ENCODE data around the gene GRXCR1.

GRXCR1 gene

GRCh38 chr4:43041632-43042031 is 149.1 kb downstream of the GRXCR1 start:
- H3K36me3 ChIP-seq (ENCODE audit: control insufficient read depth, insufficient read depth, low read length): no peaks in the 10 kb centered on the region
- no peaks in the 10 kb centered on the region for H3K4me1 ChIP-seq
- no peak overlapping the region for H3K27ac ChIP-seq
- no peaks in the 10 kb centered on the region for H3K79me2 ChIP-seq
- no peak overlapping the region for H3K4me2 ChIP-seq (ENCODE audit: low read length)
- no peak overlapping the region for H3K4me3 ChIP-seq (ENCODE audit: low read depth, low read length)
- TF ChIP-seq CTCF (IDR thresholded peaks at IDR 0.05): no peak
- no peaks in the 10 kb centered on the region for H3K27me3 ChIP-seq (ENCODE audit: control insufficient read depth, insufficient read depth, low read length)
- H2AFZ ChIP-seq: no peak overlapping the region
- H3K9ac ChIP-seq: no peak overlapping the region
- no peaks in the 10 kb centered on the region for H3K9me3 ChIP-seq (ENCODE audit: control insufficient read depth, low read length)

DNA sequence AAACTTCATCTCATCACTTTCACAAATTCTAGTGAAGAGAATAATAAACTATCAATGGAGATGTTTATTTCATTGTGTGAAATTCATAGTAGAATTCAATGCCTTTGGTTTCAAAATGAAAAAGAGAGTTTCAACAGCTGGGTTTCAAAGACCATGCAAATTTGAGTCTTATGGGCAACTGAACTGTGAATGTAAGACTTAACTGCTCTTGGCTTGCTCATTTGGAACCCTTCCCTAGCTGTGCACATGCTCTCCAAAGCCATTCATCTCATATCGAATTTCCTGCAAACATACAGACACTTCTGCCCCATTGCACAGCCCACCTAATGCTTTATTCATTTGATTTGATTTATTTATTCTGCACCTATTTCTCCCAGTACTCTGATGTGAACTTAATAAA is 154.5 kb downstream of the GRXCR1 start:
- Histone ChIP-seq H3K9ac (no peak overlapping the region), H3K36me3 (ENCODE audit: control insufficient read depth, insufficient read depth, low read length) (no peaks in the 10 kb centered on the region), H3K27ac (no peak overlapping the region), H3K9me3 (ENCODE audit: control insufficient read depth, low read length) (no peaks in the 10 kb centered on the region), H3K79me2 (no peaks in the 10 kb centered on the region), H3K27me3 (ENCODE audit: control insufficient read depth, insufficient read depth, low read length) (no peaks in the 10 kb centered on the region), H2AFZ (no peak overlapping the region), H3K4me3 (ENCODE audit: low read depth, low read length) (no peak overlapping the region), H3K4me2 (ENCODE audit: low read length) (no peak overlapping the region), H3K4me1 (no peaks in the 10 kb centered on the region)
- no peak for TF ChIP-seq CTCF (IDR thresholded peaks at IDR 0.05)

DNA sequence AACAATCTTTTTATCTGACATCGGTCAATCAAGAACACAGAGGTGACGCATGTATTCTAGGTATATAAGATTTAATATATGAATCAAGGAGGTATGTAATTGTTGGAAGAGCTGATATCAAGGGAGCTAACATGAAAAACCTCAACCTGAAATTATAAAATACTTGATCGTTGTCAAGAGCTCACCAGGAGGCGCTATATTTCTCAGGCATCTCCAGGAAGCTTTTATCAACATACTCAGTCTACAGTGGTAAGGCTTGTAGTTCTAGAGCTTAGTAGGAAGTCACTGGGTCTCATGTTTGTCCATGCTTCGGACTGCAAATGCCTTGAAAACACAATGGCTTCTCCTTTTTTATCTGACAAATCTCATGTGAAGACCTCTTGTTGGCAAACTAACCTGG is 156.1 kb downstream of the GRXCR1 start:
- Histone ChIP-seq H3K36me3 (ENCODE audit: control insufficient read depth, insufficient read depth, low read length) (no peaks in the 10 kb centered on the region), H3K4me2 (ENCODE audit: low read length) (no peak overlapping the region), H3K4me1 (no peaks in the 10 kb centered on the region), H3K9me3 (ENCODE audit: control insufficient read depth, low read length) (no peaks in the 10 kb centered on the region), H3K27me3 (ENCODE audit: control insufficient read depth, insufficient read depth, low read length) (no peaks in the 10 kb centered on the region), H3K9ac (no peak overlapping the region), H3K79me2 (no peaks in the 10 kb centered on the region), H2AFZ (no peak overlapping the region), H3K27ac (no peak overlapping the region), H3K4me3 (ENCODE audit: low read depth, low read length) (no peak overlapping the region)
- TF ChIP-seq CTCF (IDR thresholded peaks at IDR 0.05): no peak

DNA sequence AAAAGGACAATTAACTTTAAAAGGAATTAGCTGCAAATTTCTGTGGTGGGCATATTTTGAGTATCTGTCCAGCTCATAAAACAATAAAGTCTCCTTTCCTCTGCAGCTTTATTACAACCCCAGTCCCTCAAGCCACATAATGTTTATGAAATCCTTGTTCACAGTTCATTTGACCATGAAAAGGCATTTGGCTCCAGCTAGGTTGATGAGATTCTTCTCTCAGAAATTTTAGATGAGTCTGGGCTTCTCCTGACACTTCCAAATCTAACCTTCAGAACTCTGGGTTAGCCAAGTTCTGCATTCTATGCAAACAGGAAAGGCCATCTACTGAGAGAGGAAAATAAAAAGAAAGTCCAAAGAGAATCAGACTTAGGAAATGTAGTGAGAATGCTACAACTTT is 156.8 kb downstream of the GRXCR1 start:
- Histone ChIP-seq H3K4me1 (no peaks in the 10 kb centered on the region), H3K9ac (no peak overlapping the region), H3K27me3 (ENCODE audit: control insufficient read depth, insufficient read depth, low read length) (no peaks in the 10 kb centered on the region), H3K9me3 (ENCODE audit: control insufficient read depth, low read length) (no peaks in the 10 kb centered on the region), H3K27ac (no peak overlapping the region), H3K4me2 (ENCODE audit: low read length) (no peak overlapping the region), H3K79me2 (no peaks in the 10 kb centered on the region), H3K4me3 (ENCODE audit: low read depth, low read length) (no peak overlapping the region), H2AFZ (no peak overlapping the region), H3K36me3 (ENCODE audit: control insufficient read depth, insufficient read depth, low read length) (no peaks in the 10 kb centered on the region)
- no peak for TF ChIP-seq CTCF (IDR thresholded peaks at IDR 0.05)

GRCh38 chr4:43066415-43066814 is 173.9 kb downstream of the GRXCR1 start:
- Histone ChIP-seq H3K4me3 (ENCODE audit: low read depth, low read length) (no peak overlapping the region), H3K27me3 (ENCODE audit: control insufficient read depth, insufficient read depth, low read length) (no peaks in the 10 kb centered on the region), H3K9me3 (ENCODE audit: control insufficient read depth, low read length) (no peaks in the 10 kb centered on the region), H3K9ac (no peak overlapping the region), H3K36me3 (ENCODE audit: control insufficient read depth, insufficient read depth, low read length) (no peaks in the 10 kb centered on the region), H3K27ac (no peak overlapping the region), H3K79me2 (no peaks in the 10 kb centered on the region), H3K4me1 (no peaks in the 10 kb centered on the region), H2AFZ (no peak overlapping the region), H3K4me2 (ENCODE audit: low read length) (no peak overlapping the region)
- no peak for TF ChIP-seq CTCF (IDR thresholded peaks at IDR 0.05)

All from parathyroid adenoma (tissue), 2 donors.